Lung microvascular endothelial cell (primary cell): ENCODE measurements around the gene AREG. TPM values are rescaled to one million over a fixed set of nuclear protein-coding genes. Genes with fewer than 3 reads are reported as not detected.
A peak's percentile ranks its signal among the peaks of the same experiment; 100 is the strongest.

Experiments used
- DNase-seq, 2 donors: peaks; one replicate each; pipeline versions ENCODE4 v3.0.0 to v3.0.0-alpha.2; 2010; ENCODE audit warnings: low read depth in 2 of 2
- total RNA-seq: library from RNA; depleted of rRNA; stranded (reverse); fragments of >200 nt; gene quantifications from 2 replicates; pipeline ENCODE4 v1.2.1, GENCODE V29; 2014

Gene AREG
- total RNA-seq, 1 donor from 2014 or later = under 0.01 TPM

DNA sequence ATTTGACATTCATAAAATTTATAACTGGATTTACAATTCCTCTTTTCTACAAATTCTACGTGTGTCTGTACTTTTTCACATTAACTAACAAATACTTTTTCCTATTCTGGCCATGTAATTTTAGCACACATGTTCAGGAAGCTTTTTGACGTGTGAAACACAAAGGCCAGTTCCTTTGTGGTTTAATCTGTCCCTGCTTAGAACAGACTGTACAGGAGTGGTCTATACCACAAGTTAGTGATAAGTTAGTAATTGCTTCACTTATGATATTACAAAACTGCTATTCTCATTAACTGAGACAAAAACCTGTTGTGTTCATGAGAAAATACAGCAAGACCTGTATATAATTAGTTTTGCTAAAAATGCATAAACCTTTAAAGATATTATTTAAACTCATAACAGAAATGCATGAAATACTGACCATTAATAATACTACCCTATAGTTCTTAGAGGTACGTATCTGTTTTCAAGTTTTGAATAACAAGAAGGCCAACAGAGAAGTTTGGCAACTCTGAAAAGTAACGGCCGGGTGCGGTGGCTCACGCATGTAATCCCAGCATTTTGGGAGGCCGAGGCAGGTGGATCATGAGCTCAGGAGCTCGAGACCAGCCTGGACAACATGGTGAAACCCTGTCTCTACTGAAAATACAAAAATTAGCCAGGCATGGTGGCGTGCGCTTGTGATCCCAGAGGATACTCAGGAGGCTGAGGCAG is 13.7 kb upstream of the AREG start:
- DNase-seq = peak; percentile 63 to 92

- DNase-seq = no peak
Observed at GRCh38 chr4:74433043-74433442, 11.9 kb upstream of the AREG start.

GRCh38 chr4:74433541-74434172 is 11.3 kb upstream of the AREG start:
- DNase-seq = no peak

- DNase-seq = no peak
Observed at GRCh38 chr4:74435296-74435695, 9.6 kb upstream of the AREG start.

DNA sequence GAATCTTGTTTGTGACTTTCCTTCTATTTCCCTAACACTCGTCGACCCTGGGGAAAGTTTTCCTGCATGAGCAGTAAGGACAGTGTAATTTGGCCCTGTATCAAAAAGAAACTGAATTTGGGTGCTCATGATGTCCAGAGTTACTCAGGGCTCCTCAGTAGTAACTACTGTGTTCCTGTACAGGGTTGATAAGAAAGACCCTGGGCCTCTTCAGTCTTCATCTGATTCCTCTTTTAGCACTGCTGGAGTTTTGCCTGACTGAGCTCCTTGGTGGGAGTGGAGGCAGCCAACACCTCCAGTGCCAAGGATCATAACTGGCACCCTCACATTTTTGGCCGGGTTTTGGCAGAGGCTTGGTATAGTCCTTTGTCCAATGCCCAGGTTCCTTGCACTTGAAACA is 7.1 kb upstream of the AREG start:
- no peak for DNase-seq

- no peak for DNase-seq
Observed at GRCh38 chr4:74438661-74439060, 6.3 kb upstream of the AREG start.

- no peak for DNase-seq
Observed at GRCh38 chr4:74439952-74440351, 5.0 kb upstream of the AREG start.

- no peak for DNase-seq
Observed at GRCh38 chr4:74440356-74440755, 4.6 kb upstream of the AREG start.

DNA sequence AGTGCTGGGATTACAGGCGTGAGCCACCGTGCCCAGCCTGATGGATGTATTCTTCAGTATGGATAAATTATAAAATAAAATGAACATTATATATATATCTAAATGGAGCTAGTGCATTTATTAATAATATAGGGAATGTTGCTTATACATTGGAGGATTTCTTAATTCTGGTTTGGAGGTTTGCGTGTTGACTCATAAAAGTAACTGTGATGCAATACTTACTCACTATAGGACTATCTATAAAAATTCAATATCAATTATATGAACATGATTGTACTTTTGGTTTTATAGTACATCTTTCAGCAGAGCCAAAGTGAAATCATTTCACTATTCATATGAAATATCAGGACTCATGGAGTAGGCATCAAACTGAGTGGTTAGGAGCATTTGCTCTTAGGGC is 3.2 kb upstream of the AREG start:
- no peak for DNase-seq

GRCh38 chr4:74446193-74446868 is 1.4 kb downstream of the AREG start:
- no peak for DNase-seq

DNA sequence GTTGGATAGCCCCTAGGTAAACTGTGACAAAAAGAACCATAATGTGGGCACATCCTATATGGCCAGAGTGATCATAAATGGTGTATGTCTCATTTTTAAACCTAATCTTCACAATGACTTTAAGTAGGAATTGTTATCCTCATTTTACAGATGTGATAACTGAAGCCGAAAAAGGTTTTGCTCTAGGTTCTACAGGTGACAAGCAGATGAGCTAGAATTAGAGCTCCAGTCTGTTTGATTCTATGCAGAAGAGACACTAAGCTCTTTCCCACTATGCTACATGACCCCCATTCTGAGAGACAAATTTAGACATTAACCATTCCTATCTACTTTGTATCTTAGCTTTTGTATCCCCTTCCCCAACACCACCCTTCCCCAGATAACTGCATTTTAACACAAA is 2.0 kb downstream of the AREG start:
- DNase-seq = no peak

GRCh38 chr4:74447636-74448233 is 2.8 kb downstream of the AREG start:
- no peak for DNase-seq

- peak in 1 of 2 donors; percentile 19 for DNase-seq
Observed at GRCh38 chr4:74449571-74450297, 4.8 kb downstream of the AREG start.

DNA sequence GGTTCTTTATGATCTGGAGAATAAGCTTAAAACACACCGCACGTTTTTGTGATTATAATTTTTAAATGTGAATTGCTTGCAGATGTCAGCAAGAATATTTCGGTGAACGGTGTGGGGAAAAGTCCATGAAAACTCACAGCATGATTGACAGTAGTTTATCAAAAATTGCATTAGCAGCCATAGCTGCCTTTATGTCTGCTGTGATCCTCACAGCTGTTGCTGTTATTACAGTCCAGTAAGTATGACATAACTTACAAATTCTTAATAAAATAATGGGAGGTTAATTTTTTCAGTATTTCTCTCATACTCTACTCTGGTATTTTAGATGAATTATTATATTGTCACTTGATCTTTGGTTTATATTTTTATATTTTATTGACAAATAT is 5.4 kb downstream of the AREG start:
- no peak for DNase-seq

DNA sequence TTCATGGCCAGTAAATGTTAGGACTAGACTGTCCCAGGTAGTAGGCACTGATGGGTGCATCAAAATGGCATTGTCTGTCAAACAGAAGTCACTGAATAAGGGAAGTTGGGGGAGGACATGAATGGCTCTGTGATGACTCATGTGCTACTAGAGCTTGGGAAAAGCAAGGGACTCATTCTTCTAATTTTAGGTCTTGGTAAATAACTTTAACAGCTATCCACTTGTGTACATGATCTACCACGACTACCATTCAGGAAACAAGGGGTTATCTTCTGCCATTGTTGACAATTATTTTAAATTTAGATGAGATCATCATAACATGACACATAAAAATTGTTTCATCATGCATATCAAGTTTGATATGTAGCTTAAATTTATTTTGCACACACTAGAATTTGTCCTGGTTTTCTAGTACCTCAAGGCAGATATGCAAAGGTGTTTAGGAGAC is 6.3 kb downstream of the AREG start:
- DNase-seq = peak; percentile 76 to 90

DNA sequence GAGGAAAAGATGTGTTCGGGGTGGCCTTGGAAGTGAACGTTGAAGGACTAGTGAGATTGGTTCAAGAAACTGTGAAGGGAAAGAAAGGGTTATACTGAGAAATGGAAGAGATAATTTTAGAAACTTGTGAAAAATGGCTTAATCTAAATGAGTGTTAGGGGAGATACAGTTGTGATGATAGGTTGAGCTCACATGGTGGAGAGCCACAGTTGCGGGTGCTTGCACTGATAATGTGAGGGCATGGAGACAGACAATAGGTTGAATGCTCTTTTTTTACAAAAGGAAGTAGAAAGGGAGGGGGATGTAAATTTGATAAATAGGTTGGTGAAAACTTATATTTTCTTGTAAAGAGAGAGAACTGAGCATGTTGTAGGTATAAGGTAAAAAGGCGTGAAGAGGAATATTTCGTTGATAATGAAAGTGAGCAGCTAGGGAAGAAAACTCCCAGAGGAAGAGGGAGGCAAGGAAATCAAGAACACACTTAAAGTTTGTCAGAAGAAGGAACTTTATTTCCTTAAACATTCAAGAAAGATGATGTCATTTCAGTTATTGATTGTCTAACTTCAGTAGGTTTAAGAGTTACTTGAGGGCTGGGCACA is 8.2 kb downstream of the AREG start:
- DNase-seq = no peak

- no peak for DNase-seq
Observed at GRCh38 chr4:74453829-74454742, 9.2 kb downstream of the AREG start.

DNA sequence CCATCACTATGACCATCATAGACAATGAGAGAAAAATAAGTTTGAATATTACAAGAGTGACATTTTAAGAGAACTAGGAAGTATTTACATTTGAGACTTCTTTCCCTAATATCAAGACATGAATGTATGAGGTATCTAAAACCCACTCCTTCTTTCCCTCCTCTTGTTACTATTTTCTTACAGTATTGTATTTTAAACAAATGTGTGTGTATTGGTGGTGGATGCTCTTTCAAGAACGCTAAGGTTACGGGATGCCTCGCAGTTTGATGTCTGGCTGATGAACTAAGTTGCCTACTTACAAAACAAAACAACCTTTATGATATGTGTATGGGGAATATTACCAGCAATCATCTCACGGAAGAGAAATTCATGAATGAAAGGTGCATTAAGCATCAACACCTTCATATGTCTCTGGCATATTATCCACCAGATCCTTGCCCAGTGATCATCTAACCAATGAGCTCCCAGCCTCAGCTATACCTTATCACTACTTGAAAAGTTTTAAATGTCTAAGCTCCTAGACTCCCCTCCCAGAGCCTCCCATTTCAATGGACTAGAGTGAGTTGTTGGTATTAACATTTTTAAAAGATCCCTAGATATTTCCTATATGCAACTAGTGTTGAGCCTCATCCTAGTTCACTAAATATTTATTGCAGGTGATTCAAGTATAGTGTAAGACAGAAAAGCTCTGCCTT is 10.6 kb downstream of the AREG start:
- no peak for DNase-seq

DNA sequence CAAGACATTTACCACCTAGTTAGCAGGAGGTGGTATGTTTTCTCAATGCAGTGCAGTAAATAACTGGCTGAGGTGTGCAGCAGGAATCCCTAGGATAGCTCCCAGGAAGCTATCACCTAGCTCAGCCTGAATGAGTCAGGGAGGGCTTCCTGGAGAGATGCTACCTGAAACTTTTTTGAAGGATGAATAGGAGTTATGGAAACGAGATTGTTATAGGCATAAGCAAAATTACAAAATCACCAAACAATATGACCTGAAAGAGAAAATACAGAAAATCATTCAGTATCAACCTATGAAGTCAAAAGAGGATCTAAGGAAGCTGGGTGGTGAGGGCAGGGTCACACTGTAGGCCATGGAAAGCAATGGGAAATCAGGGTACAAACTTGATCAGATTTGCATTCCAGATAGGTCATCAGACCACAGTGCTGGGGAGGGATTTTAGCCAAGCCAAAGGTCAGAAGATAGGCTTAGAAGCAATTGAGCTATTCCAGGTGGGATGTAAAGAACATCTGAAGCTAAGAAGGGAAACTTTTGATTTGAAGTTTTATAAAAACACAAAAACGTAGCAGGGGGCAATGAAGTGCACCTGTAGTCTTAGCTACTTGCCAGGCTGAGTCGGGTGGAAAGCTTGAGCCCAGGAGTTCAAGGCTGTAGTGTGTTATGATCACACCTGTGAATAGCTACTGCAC is 11.3 kb downstream of the AREG start:
- no peak for DNase-seq
